Measurements from ENCODE around the gene CNMD. TPM values are rescaled to one million over a fixed set of nuclear protein-coding genes. Genes with fewer than 3 reads are reported as not detected.
"Not testable (repeated sequence)": the region's sequence is repeated elsewhere in the genome, so short reads cannot be mapped to it uniquely, and the experiment has no call there.

CNMD gene
- total RNA-seq, 1 donor from 2014 or later: not detected

- no peak for DNase-seq (ENCODE audit: low read depth, low spot score)
These were observed 5.3 kb upstream of the CNMD start for GRCh38 chr13:52744842-52745375.

GRCh38 chr13:52743988-52744387 is 4.4 kb upstream of the CNMD start:
- DNase-seq (ENCODE audit: low read depth, low spot score): no peak

- no peak for DNase-seq (ENCODE audit: low read depth, low spot score)
These were observed 3.9 kb upstream of the CNMD start for GRCh38 chr13:52743569-52743968.

- no peak for DNase-seq (ENCODE audit: low read depth, low spot score)
These were observed 727 bp downstream of the CNMD start for GRCh38 chr13:52738719-52739467.

- DNase-seq (ENCODE audit: low read depth, low spot score): no peak
These were observed 1.7 kb downstream of the CNMD start for GRCh38 chr13:52737965-52738364.

- DNase-seq (ENCODE audit: low read depth, low spot score): no peak
These were observed 2.2 kb downstream of the CNMD start for GRCh38 chr13:52737451-52737850.

- no peak for DNase-seq (ENCODE audit: low read depth, low spot score)
These were observed 2.7 kb downstream of the CNMD start for GRCh38 chr13:52736891-52737290.

- DNase-seq (ENCODE audit: low read depth, low spot score): no peak
These were observed 5.5 kb downstream of the CNMD start for GRCh38 chr13:52734075-52734623.

GRCh38 chr13:52726258-52726657 is 13.4 kb downstream of the CNMD start:
- no peak for DNase-seq (ENCODE audit: low read depth, low spot score)

- no peak for DNase-seq (ENCODE audit: low read depth, low spot score)
These were observed 14.3 kb downstream of the CNMD start for GRCh38 chr13:52725302-52725701.

GRCh38 chr13:52723181-52723580 is 16.4 kb downstream of the CNMD start:
- no peak for DNase-seq (ENCODE audit: low read depth, low spot score)

GRCh38 chr13:52721356-52721755 is 18.3 kb downstream of the CNMD start:
- not testable (repeated sequence) for DNase-seq (ENCODE audit: low read depth, low spot score)

- not testable (repeated sequence) for DNase-seq (ENCODE audit: low read depth, low spot score)
These were observed 18.7 kb downstream of the CNMD start for GRCh38 chr13:52720904-52721303.

GRCh38 chr13:52713894-52714293 is 25.7 kb downstream of the CNMD start:
- no peak for DNase-seq (ENCODE audit: low read depth, low spot score)

GRCh38 chr13:52712385-52712784 is 27.2 kb downstream of the CNMD start:
- DNase-seq (ENCODE audit: low read depth, low spot score): no peak

- DNase-seq (ENCODE audit: low read depth, low spot score): no peak
These were observed 28.3 kb downstream of the CNMD start for GRCh38 chr13:52711286-52711685.

GRCh38 chr13:52708266-52708665 is 31.4 kb downstream of the CNMD start:
- DNase-seq (ENCODE audit: low read depth, low spot score): not testable (repeated sequence)

GRCh38 chr13:52707375-52707774 is 32.2 kb downstream of the CNMD start:
- DNase-seq (ENCODE audit: low read depth, low spot score): no peak

GRCh38 chr13:52706081-52706480 is 33.5 kb downstream of the CNMD start:
- DNase-seq (ENCODE audit: low read depth, low spot score): no peak

GRCh38 chr13:52703482-52703881 is 36.1 kb downstream of the CNMD start:
- DNase-seq (ENCODE audit: low read depth, low spot score): no peak

- no peak for DNase-seq (ENCODE audit: low read depth, low spot score)
These were observed 37.7 kb downstream of the CNMD start for GRCh38 chr13:52701728-52702465.

- no peak for DNase-seq (ENCODE audit: low read depth, low spot score)
These were observed 43.1 kb downstream of the CNMD start for GRCh38 chr13:52696566-52696965.

Measured in pulmonary artery endothelial cell (primary cell).